ENCODE results near the gene SAFB. TPM values are rescaled to one million over a fixed set of nuclear protein-coding genes. Genes with fewer than 3 reads are reported as not detected.

The SAFB gene
- total RNA-seq, 2 donors from 2014 or later, result 130 to 153 TPM

- H3K27me3 Mint-ChIP-seq (ENCODE audit: insufficient read depth), result no peaks in the 10 kb centered on the region
- H3K9me3 Mint-ChIP-seq, result no peaks in the 10 kb centered on the region
- Histone ChIP-seq H3K36me3 (ENCODE audit: control insufficient read depth, insufficient read depth, low read length) (peaks cover 87% of the 10 kb centered on the region), H3K4me1 (ENCODE audit: control insufficient read depth, insufficient read depth, low read length) (no peaks in the 10 kb centered on the region), H3K4me3 (ENCODE audit: low read length) (no peak overlapping the region), H3K9me3 (ENCODE audit: control insufficient read depth, low read length) (no peaks in the 10 kb centered on the region), H3K9ac (ENCODE audit: extremely low read depth, low read length, poor library complexity, severe bottlenecking) (no peak overlapping the region), H3K27ac (ENCODE audit: low read depth, low read length) (no peak overlapping the region), H3K27me3 (ENCODE audit: control insufficient read depth, insufficient read depth, low read length, poor library complexity, severe bottlenecking) (no peaks in the 10 kb centered on the region)
- H3K27ac Mint-ChIP-seq, result peak overlapping the region; percentile 1
- H3K4me3 Mint-ChIP-seq, result no peak overlapping the region
- no peaks in the 10 kb centered on the region for H3K4me1 Mint-ChIP-seq
- H3K36me3 Mint-ChIP-seq (ENCODE audit: low read depth), result peaks cover 86% of the 10 kb centered on the region
- no peak for DNase-seq
- TF ChIP-seq CTCF (conservative IDR thresholded peaks at IDR 0.05), result no peak
- WGBS, 2 experiments (ENCODE audit: insufficient coverage in 1 of 2, insufficient read length in 1 of 2), result 95 to 96% methylated on average over 11 to 16 of the region's 16 CpGs
Observed at GRCh38 chr19:5609881-5610448, 12.9 kb upstream of the SAFB start.

- Mint-ChIP-seq H3K4me1 (no peaks in the 10 kb centered on the region), H3K36me3 (ENCODE audit: low read depth) (peaks cover 84% of the 10 kb centered on the region), H3K4me3 (no peak overlapping the region), H3K27ac (no peak overlapping the region), H3K9me3 (no peaks in the 10 kb centered on the region), H3K27me3 (ENCODE audit: insufficient read depth) (no peaks in the 10 kb centered on the region)
- no peak for DNase-seq
- Histone ChIP-seq H3K4me1 (ENCODE audit: control insufficient read depth, insufficient read depth, low read length) (no peaks in the 10 kb centered on the region), H3K9ac (ENCODE audit: extremely low read depth, low read length, poor library complexity, severe bottlenecking) (no peak overlapping the region), H3K9me3 (ENCODE audit: control insufficient read depth, low read length) (no peaks in the 10 kb centered on the region), H3K27ac (ENCODE audit: low read depth, low read length) (no peak overlapping the region), H3K36me3 (ENCODE audit: control insufficient read depth, insufficient read depth, low read length) (peaks cover 87% of the 10 kb centered on the region), H3K4me3 (ENCODE audit: low read length) (no peak overlapping the region), H3K27me3 (ENCODE audit: control insufficient read depth, insufficient read depth, low read length, poor library complexity, severe bottlenecking) (no peaks in the 10 kb centered on the region)
- 95 to 99% methylated on average over 14 to 15 of the region's 15 CpGs for WGBS, 2 experiments (ENCODE audit: insufficient coverage in 1 of 2, insufficient read length in 1 of 2)
- no peak for TF ChIP-seq CTCF (conservative IDR thresholded peaks at IDR 0.05)
Observed at GRCh38 chr19:5612891-5613865, 9.7 kb upstream of the SAFB start.

GRCh38 chr19:5615756-5616327 lies 7.0 kb upstream of the SAFB start:
- H3K9ac ChIP-seq (ENCODE audit: extremely low read depth, low read length, poor library complexity, severe bottlenecking), result no peak overlapping the region
- Mint-ChIP-seq H3K27ac (no peak overlapping the region), H3K4me1 (peaks cover under 1% of the 10 kb centered on the region), H3K36me3 (ENCODE audit: low read depth) (peaks cover 81% of the 10 kb centered on the region), H3K9me3 (no peaks in the 10 kb centered on the region), H3K4me3 (no peak overlapping the region), H3K27me3 (ENCODE audit: insufficient read depth) (no peaks in the 10 kb centered on the region)
- TF ChIP-seq CTCF (conservative IDR thresholded peaks at IDR 0.05), result no peak
- no peaks in the 10 kb centered on the region for H3K4me1 ChIP-seq (ENCODE audit: control insufficient read depth, insufficient read depth, low read length)
- H3K4me3 ChIP-seq (ENCODE audit: low read length), result no peak overlapping the region
- H3K36me3 ChIP-seq (ENCODE audit: control insufficient read depth, insufficient read depth, low read length), result peaks cover 84% of the 10 kb centered on the region
- H3K27me3 ChIP-seq (ENCODE audit: control insufficient read depth, insufficient read depth, low read length, poor library complexity, severe bottlenecking), result no peaks in the 10 kb centered on the region
- 94 to 98% methylated on average over 15 to 17 of the region's 17 CpGs for WGBS, 2 experiments (ENCODE audit: insufficient coverage in 1 of 2, insufficient read length in 1 of 2)
- no peak overlapping the region for H3K27ac ChIP-seq (ENCODE audit: low read depth, low read length)
- no peak for DNase-seq
- no peaks in the 10 kb centered on the region for H3K9me3 ChIP-seq (ENCODE audit: control insufficient read depth, low read length)
